ENCODE results near the gene KDM4C. TPM values are rescaled to one million over a fixed set of nuclear protein-coding genes. Genes with fewer than 3 reads are reported as not detected.

KDM4C gene
- total and polyA plus RNA-seq, 2 donors (not counting 1 experiment from before 2014, with no cell fraction given), result 49.7 to 141 TPM

DNA sequence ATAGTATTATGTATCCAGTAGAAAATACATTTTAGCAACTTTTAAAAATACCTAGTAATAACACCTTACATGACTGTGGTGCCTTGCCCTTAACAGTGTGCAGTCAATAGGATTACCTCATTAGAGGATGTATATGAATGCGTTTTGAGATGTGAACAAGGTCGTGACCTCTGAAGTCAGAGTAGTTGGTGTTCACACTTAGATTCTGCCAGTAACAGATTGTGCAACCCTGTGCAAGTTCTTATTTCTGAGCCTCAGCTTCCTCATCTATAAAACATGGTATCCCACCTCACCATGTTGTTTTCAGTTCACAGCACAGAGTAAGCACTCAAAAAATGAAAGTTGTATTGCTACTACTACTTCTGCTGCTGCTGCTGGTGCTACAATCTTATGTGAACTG is 347.3 kb downstream of the KDM4C start:
- no peaks in the 10 kb centered on the region for H3K4me1 ChIP-seq (ENCODE audit: control insufficient read depth in 2 of 2, insufficient read depth in 2 of 2, low read length in 2 of 2)
- H3K36me3 ChIP-seq (replicated peaks in 1 of 2; ENCODE audit: control extremely low read depth in 1 of 2, control insufficient read depth in 1 of 2, extremely low read depth in 1 of 2, insufficient read depth in 2 of 2, low read length in 1 of 2), result peaks cover 4 to 59% of the 10 kb centered on the region in 2 experiments
- no peak for ATAC-seq (ENCODE audit: low read depth)
- intact Hi-C loops (cut with micrococcal nuclease), result no loop called here
- H3K9ac ChIP-seq (ENCODE audit: low read length), result no peak overlapping the region
- H4K20me1 ChIP-seq (ENCODE audit: control insufficient read depth, insufficient read depth, low read length, poor library complexity, severe bottlenecking), result no peaks in the 10 kb centered on the region
- Mint-ChIP-seq H3K27me3 (no peaks in the 10 kb centered on the region), H3K9me3 (ENCODE audit: insufficient read depth) (no peaks in the 10 kb centered on the region), H3K4me1 (no peaks in the 10 kb centered on the region), H3K27ac (no peak overlapping the region), H3K4me3 (no peak overlapping the region)
- H3K4me2 ChIP-seq (replicated peaks; ENCODE audit: low read depth, low read length, poor library complexity, severe bottlenecking), result no peak overlapping the region
- H3K27me3 ChIP-seq (replicated peaks in 1 of 4; ENCODE audit: control extremely low read depth in 1 of 4, control insufficient read depth in 3 of 4, insufficient read depth in 4 of 4, low read length in 3 of 4), result no peaks in the 10 kb centered on the region
- H3K27ac ChIP-seq (ENCODE audit: low read length in 2 of 2), result no peak overlapping the region
- no peak overlapping the region for H3K4me3 ChIP-seq (ENCODE audit: control extremely low read depth in 1 of 5, extremely low read depth in 1 of 5, insufficient read depth in 1 of 5, low read depth in 2 of 5, low read length in 4 of 5)
- DNase-seq, result no peak
- peaks cover 5% of the 10 kb centered on the region for H3K79me2 ChIP-seq (ENCODE audit: control insufficient read depth, insufficient read depth, low read length)
- H2AFZ ChIP-seq (ENCODE audit: insufficient read depth, low read depth, low read length, poor library complexity, severe bottlenecking), result no peak overlapping the region
- ChIA-PET POLR2A (no interaction called here), CTCF (no interaction called here)
- peaks cover 0 to 2% (median 0%) of the 10 kb centered on the region in 3 donors for H3K9me3 ChIP-seq (ENCODE audit: control extremely low read depth in 1 of 3, control insufficient read depth in 2 of 3, insufficient read depth in 1 of 3, low read length in 2 of 3)
- no CpG with 5 or more reads among the region's 2 CpGs for WGBS (ENCODE audit: insufficient coverage)
- TF ChIP-seq, protein P1, sequence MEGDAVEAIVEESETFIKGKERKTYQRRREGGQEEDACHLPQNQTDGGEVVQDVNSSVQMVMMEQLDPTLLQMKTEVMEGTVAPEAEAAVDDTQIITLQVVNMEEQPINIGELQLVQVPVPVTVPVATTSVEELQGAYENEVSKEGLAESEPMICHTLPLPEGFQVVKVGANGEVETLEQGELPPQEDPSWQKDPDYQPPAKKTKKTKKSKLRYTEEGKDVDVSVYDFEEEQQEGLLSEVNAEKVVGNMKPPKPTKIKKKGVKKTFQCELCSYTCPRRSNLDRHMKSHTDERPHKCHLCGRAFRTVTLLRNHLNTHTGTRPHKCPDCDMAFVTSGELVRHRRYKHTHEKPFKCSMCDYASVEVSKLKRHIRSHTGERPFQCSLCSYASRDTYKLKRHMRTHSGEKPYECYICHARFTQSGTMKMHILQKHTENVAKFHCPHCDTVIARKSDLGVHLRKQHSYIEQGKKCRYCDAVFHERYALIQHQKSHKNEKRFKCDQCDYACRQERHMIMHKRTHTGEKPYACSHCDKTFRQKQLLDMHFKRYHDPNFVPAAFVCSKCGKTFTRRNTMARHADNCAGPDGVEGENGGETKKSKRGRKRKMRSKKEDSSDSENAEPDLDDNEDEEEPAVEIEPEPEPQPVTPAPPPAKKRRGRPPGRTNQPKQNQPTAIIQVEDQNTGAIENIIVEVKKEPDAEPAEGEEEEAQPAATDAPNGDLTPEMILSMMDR (IDR thresholded peaks at IDR 0.05), result no peak
- no peak for TF ChIP-seq EZH2 (IDR thresholded peaks at IDR 0.05; ENCODE audit: borderline replicate concordance, insufficient read depth, low read depth, low read length, poor library complexity, severe bottlenecking)

DNA sequence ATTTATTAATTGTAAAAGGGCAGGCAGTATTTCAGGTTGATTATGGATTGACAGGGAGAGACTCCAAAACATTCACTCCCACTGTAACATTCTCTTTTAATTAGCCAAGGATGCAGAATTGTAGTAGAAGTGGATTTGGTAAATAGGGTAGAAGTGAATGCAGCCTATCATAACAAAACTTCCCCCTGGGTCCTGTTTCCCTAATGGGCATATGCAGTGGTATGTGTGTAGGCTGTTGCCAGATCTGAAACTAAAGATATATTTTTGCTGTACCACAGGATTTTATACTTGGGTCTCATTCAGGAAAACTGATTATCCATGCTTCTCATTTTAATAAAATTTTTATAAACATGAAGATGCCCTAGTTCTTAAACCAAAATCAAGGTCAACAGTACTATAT is 351.2 kb downstream of the KDM4C start:
- Mint-ChIP-seq H3K9me3 (ENCODE audit: insufficient read depth) (no peaks in the 10 kb centered on the region), H3K4me1 (no peaks in the 10 kb centered on the region), H3K4me3 (no peak overlapping the region), H3K27ac (no peak overlapping the region), H3K27me3 (no peaks in the 10 kb centered on the region)
- CTCF ChIA-PET, result no interaction called here
- intact Hi-C loops (cut with micrococcal nuclease), result no loop called here
- POLR2A ChIA-PET, result no interaction called here
- H3K9ac ChIP-seq (ENCODE audit: low read length), result no peak overlapping the region
- ATAC-seq (ENCODE audit: low read depth) (no peak), DNase-seq (no peak)
- peaks cover 0 to 2% (median 0%) of the 10 kb centered on the region in 3 donors for H3K9me3 ChIP-seq (ENCODE audit: control extremely low read depth in 1 of 3, control insufficient read depth in 2 of 3, insufficient read depth in 1 of 3, low read length in 2 of 3)
- H3K79me2 ChIP-seq (ENCODE audit: control insufficient read depth, insufficient read depth, low read length), result peaks cover 3% of the 10 kb centered on the region
- no peak overlapping the region for H3K4me3 ChIP-seq (ENCODE audit: control extremely low read depth in 1 of 5, extremely low read depth in 1 of 5, insufficient read depth in 1 of 5, low read depth in 2 of 5, low read length in 4 of 5)
- no peak overlapping the region for H2AFZ ChIP-seq (ENCODE audit: insufficient read depth, low read depth, low read length, poor library complexity, severe bottlenecking)
- H3K27ac ChIP-seq (ENCODE audit: low read length in 2 of 2), result no peak overlapping the region
- TF ChIP-seq EZH2 (IDR thresholded peaks at IDR 0.05; ENCODE audit: borderline replicate concordance, insufficient read depth, low read depth, low read length, poor library complexity, severe bottlenecking), result no peak
- TF ChIP-seq, protein P1 (IDR thresholded peaks at IDR 0.05), result no peak
- no peaks in the 10 kb centered on the region for H3K4me1 ChIP-seq (ENCODE audit: control insufficient read depth in 2 of 2, insufficient read depth in 2 of 2, low read length in 2 of 2)
- H3K4me2 ChIP-seq (replicated peaks; ENCODE audit: low read depth, low read length, poor library complexity, severe bottlenecking), result no peak overlapping the region
- H4K20me1 ChIP-seq (ENCODE audit: control insufficient read depth, insufficient read depth, low read length, poor library complexity, severe bottlenecking), result peaks cover 4% of the 10 kb centered on the region
- H3K36me3 ChIP-seq (replicated peaks in 1 of 2; ENCODE audit: control extremely low read depth in 1 of 2, control insufficient read depth in 1 of 2, extremely low read depth in 1 of 2, insufficient read depth in 2 of 2, low read length in 1 of 2), result peaks cover 9 to 64% of the 10 kb centered on the region in 2 experiments
- H3K27me3 ChIP-seq (replicated peaks in 1 of 4; ENCODE audit: control extremely low read depth in 1 of 4, control insufficient read depth in 3 of 4, insufficient read depth in 4 of 4, low read length in 3 of 4), result no peaks in the 10 kb centered on the region
